Left lung (tissue), 10 donors: ENCODE results near the gene PSRC1. TPM values are rescaled to one million over a fixed set of nuclear protein-coding genes. Genes with fewer than 3 reads are reported as not detected.

Experiments
- ATAC-seq: fragments of 200-7000 bp; cut with Tn5 transposase; one replicate; pipeline ENCODE4 v1.9.1; 2020; ENCODE audit warnings: moderate library complexity
- DNase-seq, 4 donors: peaks; one replicate each; pipeline ENCODE4 v3.0.0-alpha.2; 2013 to 2020
- H3K27ac ChIP-seq, 2 donors: fragments of 200-600 bp; sonication (generic) in 1 of 2; one replicate each; pipeline versions ENCODE4 v1.5.0 to v1.8.0; 2020 to 2021
- H3K27me3 ChIP-seq, 2 donors: fragments of 200-600 bp; sonication (generic) in 1 of 2; one replicate each; pipeline versions ENCODE4 v1.5.0 to v1.8.0; 2020 to 2021
- H3K36me3 ChIP-seq, 2 donors: fragments of 200-600 bp; sonication (generic) in 1 of 2; one replicate each; pipeline versions ENCODE4 v1.5.0 to v1.8.0; 2020 to 2021
- H3K4me1 ChIP-seq, 2 donors: fragments of 200-600 bp; one replicate each; pipeline ENCODE4 v1.8.0; 2021
- H3K4me3 ChIP-seq, 2 donors: fragments of 200-600 bp; sonication (generic) in 1 of 2; one replicate each; pipeline versions ENCODE4 v1.5.0 to v1.8.0; 2020 to 2021; ENCODE audit warnings: mild to moderate bottlenecking in 1 of 2
- H3K9me3 ChIP-seq, 2 donors: fragments of 200-600 bp; sonication (generic) in 1 of 2; one replicate each; pipeline versions ENCODE4 v1.5.0 to v1.8.0; 2020 to 2021
- CTCF ChIP-seq, 2 donors: fragments of 200-600 bp; sonication (generic) in 1 of 2; IDR thresholded peaks; one replicate each; pipeline versions ENCODE4 v1.5.0 to v1.8.0; 2021; ENCODE audit warnings: antibody characterized with exemption in 2 of 2
- intact Hi-C, 2 donors: fragments of 100-400 bp; cut with DNase I; formaldehyde crosslinking; loops; one replicate each; pipeline versions ENCODE4 v1.11.2 to v1.14.2; 2022
- polyA plus RNA-seq, 6 donors: library from polyadenylated mRNA; unstranded; fragments of 120-200 nt; gene quantifications; one replicate each; pipeline ENCODE4 v1.2.1, GENCODE V29; 2013; ENCODE audit not compliant: insufficient read length in 6 of 6
- total RNA-seq, 2 donors: library from RNA; stranded (reverse); fragmentation: NEBNext Ultra II Directional; extraction: Animal tissue kit (Norgen Biotek cat#: 25700); gene quantifications; one replicate each; pipeline ENCODE4 v1.2.1, GENCODE V29; 2021
- donor health status: DM: no; HTN: yes; CAD: no.
- donor health status: DM: no; HTN: no; CAD: no.

The PSRC1 gene
- total and polyA plus RNA-seq, 8 donors = 4.2 to 53.0 (median 37.7) TPM

- Histone ChIP-seq H3K4me3 (peak overlapping the region; percentile 50 to 58), H3K27ac (peak overlapping the region; percentile 1 to 86)
- intact Hi-C loops = no loop called here
These were observed 421 bp downstream of the PSRC1 start for GRCh38 chr1:109282497-109282951.

GRCh38 chr1:109281680-109282496 lies 1.1 kb downstream of the PSRC1 start:
- Histone ChIP-seq H3K4me1 (peaks cover 28 to 40% of the 10 kb centered on the region in 2 donors), H3K36me3 (peaks cover 0 to 4% of the 10 kb centered on the region in 2 donors), H3K9me3 (no peaks in the 10 kb centered on the region), H3K4me3 (peak overlapping the region; percentile 50 to 58), H3K27me3 (no peaks in the 10 kb centered on the region), H3K27ac (peak overlapping the region in 1 of 2 donors; percentile 86)
- ATAC-seq (no peak), DNase-seq (peak in 1 of 4 donors; percentile 83)
- intact Hi-C loops = no loop called here
- TF ChIP-seq CTCF (IDR thresholded peaks at IDR 0.05) = no peak

More at GRCh38 chr1:109282497-109282951, 421 bp downstream of the PSRC1 start:
- Histone ChIP-seq H3K4me1 (peaks cover 22 to 34% of the 10 kb centered on the region in 2 donors), H3K9me3 (no peaks in the 10 kb centered on the region), H3K36me3 (peaks cover 0 to 4% of the 10 kb centered on the region in 2 donors), H3K27me3 (no peaks in the 10 kb centered on the region)
- DNase-seq (no peak), ATAC-seq (peak; percentile 6)
- no peak for TF ChIP-seq CTCF (IDR thresholded peaks at IDR 0.05)

GRCh38 chr1:109280862-109281261 lies 2.1 kb downstream of the PSRC1 start:
- Histone ChIP-seq H3K27me3 (no peaks in the 10 kb centered on the region), H3K9me3 (no peaks in the 10 kb centered on the region), H3K27ac (no peak overlapping the region), H3K36me3 (peaks cover 0 to 4% of the 10 kb centered on the region in 2 donors), H3K4me1 (peaks cover 31 to 40% of the 10 kb centered on the region in 2 donors), H3K4me3 (no peak overlapping the region)
- TF ChIP-seq CTCF (IDR thresholded peaks at IDR 0.05) = no peak
- ATAC-seq = no peak
- intact Hi-C loops = no loop called here
- DNase-seq = no peak

GRCh38 chr1:109279615-109280278 lies 3.2 kb downstream of the PSRC1 start:
- no peak overlapping the region for H3K27ac ChIP-seq
- TF ChIP-seq CTCF (IDR thresholded peaks at IDR 0.05) = no peak
- H3K9me3 ChIP-seq = no peaks in the 10 kb centered on the region
- H3K36me3 ChIP-seq = peaks cover 0 to 4% of the 10 kb centered on the region in 2 donors
- no peak overlapping the region for H3K4me3 ChIP-seq
- ATAC-seq (no peak), DNase-seq (no peak)
- H3K27me3 ChIP-seq = no peaks in the 10 kb centered on the region
- H3K4me1 ChIP-seq = peaks cover 31 to 40% of the 10 kb centered on the region in 2 donors
- intact Hi-C loops = loop anchor here in 1 of 2 donors (5.0 kb wide), 1 partner anchor 118 kb away; the partner anchor contains the start of gene SORT1
